H9 (cell line): ENCODE data around the gene HSP90AA1. TPM values are rescaled to one million over a fixed set of nuclear protein-coding genes. Genes with fewer than 3 reads are reported as not detected.
A peak's percentile ranks its signal among the peaks of the same experiment; 100 is the strongest.

Experiments used
- DNase-seq: peaks from one replicate; pipeline ENCODE4 v3.0.0-alpha.2; 2017
- H2AFZ ChIP-seq: one replicate; pipeline ENCODE4 v1.6.1; 2013; ENCODE audit warnings: mild to moderate bottlenecking, low read length, control low read depth, moderate library complexity
- H2AK5ac ChIP-seq: 2 replicates; pipeline ENCODE4 v1.6.1; 2013; ENCODE audit warnings: low read length, control low read depth, mixed read lengths; ENCODE audit not compliant: insufficient read length
- H2BK120ac ChIP-seq: one replicate; pipeline ENCODE4 v1.6.1; 2013; ENCODE audit warnings: low read depth, mild to moderate bottlenecking, low read length, control low read depth, inconsistent platforms; ENCODE audit not compliant: poor library complexity, severe bottlenecking
- H2BK12ac ChIP-seq: 2 replicates; pipeline ENCODE4 v1.6.1; 2013; ENCODE audit warnings: low read length, control low read depth, mixed read lengths, low read depth; ENCODE audit not compliant: insufficient read length
- H2BK15ac ChIP-seq: 2 replicates; pipeline ENCODE4 v1.6.1; 2013; ENCODE audit warnings: low read depth, low read length, control low read depth
- H2BK20ac ChIP-seq: one replicate; pipeline ENCODE4 v1.6.1; 2013; ENCODE audit warnings: low read depth, mild to moderate bottlenecking, low read length, control low read depth, inconsistent platforms; ENCODE audit not compliant: poor library complexity, severe bottlenecking
- H2BK5ac ChIP-seq: 2 replicates; pipeline ENCODE4 v1.6.1; 2013; ENCODE audit warnings: low read length, control low read depth, mixed read lengths; ENCODE audit not compliant: insufficient read length
- H3K14ac ChIP-seq: 2 replicates; pipeline ENCODE4 v1.6.1; 2013; ENCODE audit warnings: low read length, control low read depth; ENCODE audit not compliant: insufficient read depth
- H3K18ac ChIP-seq: 2 replicates; pipeline ENCODE4 v1.6.1; 2013; ENCODE audit warnings: low read depth, mild to moderate bottlenecking, mixed read lengths, low read length, control low read depth; ENCODE audit not compliant: insufficient read length
- H3K23ac ChIP-seq: 2 replicates; pipeline ENCODE4 v1.6.1; 2013; ENCODE audit warnings: low read length, control low read depth, mixed read lengths, low read depth; ENCODE audit not compliant: insufficient read length
- H3K23me2 ChIP-seq: 2 replicates; pipeline ENCODE4 v1.6.1; 2013; ENCODE audit warnings: low read depth, mild to moderate bottlenecking, mixed read lengths, low read length, control low read depth; ENCODE audit not compliant: insufficient read length, poor library complexity, severe bottlenecking
- H3K27ac ChIP-seq: 2 replicates; pipeline ENCODE4 v1.5.1; 2013; ENCODE audit warnings: low read length, control low read depth, mixed read lengths, low read depth; ENCODE audit not compliant: insufficient read length
- H3K27me3 ChIP-seq: 2 replicates; pipeline ENCODE4 v1.6.1; 2013; ENCODE audit warnings: low read length, control low read depth, inconsistent platforms; ENCODE audit not compliant: insufficient read depth
- H3K4ac ChIP-seq: 2 replicates; pipeline ENCODE4 v1.6.1; 2013; ENCODE audit warnings: low read depth, mild to moderate bottlenecking, control low read depth, inconsistent platforms, low read length, moderate library complexity
- H3K4me1 ChIP-seq: 2 replicates; pipeline ENCODE4 v1.6.1; 2013; ENCODE audit warnings: low read length, control low read depth, inconsistent platforms; ENCODE audit not compliant: insufficient read depth
- H3K4me2 ChIP-seq: 2 replicates; pipeline ENCODE4 v1.6.1; 2013; ENCODE audit warnings: low read length, control low read depth, mixed read lengths; ENCODE audit not compliant: insufficient read length, insufficient read depth
- H3K56ac ChIP-seq: 2 replicates; pipeline ENCODE4 v1.6.1; 2013; ENCODE audit warnings: low read depth, mild to moderate bottlenecking, mixed read lengths, low read length, control low read depth; ENCODE audit not compliant: insufficient read length
- H3K79me1 ChIP-seq: 2 replicates; pipeline ENCODE4 v1.6.1; 2013; ENCODE audit warnings: low read depth, mild to moderate bottlenecking, moderate library complexity, low read length, control low read depth, inconsistent platforms; ENCODE audit not compliant: insufficient read depth, poor library complexity, severe bottlenecking
- H3K79me2 ChIP-seq: 2 replicates; pipeline ENCODE4 v1.6.1; 2013; ENCODE audit warnings: low read length, control low read depth, inconsistent platforms; ENCODE audit not compliant: insufficient read depth
- H3K9ac ChIP-seq: 2 replicates; pipeline ENCODE4 v1.6.1; 2013; ENCODE audit warnings: low read length, control low read depth, mixed read lengths; ENCODE audit not compliant: insufficient read length; ENCODE audit errors: extremely low read depth
- H3K9me3 ChIP-seq: one replicate; pipeline ENCODE4 v1.6.1; 2013; ENCODE audit warnings: low read depth, low read length, inconsistent platforms; ENCODE audit not compliant: control insufficient read depth
- H3T11ph ChIP-seq: one replicate; pipeline ENCODE4 v1.6.1; 2013; ENCODE audit warnings: mild to moderate bottlenecking, low read length, control low read depth, inconsistent platforms
- H4K20me1 ChIP-seq: one replicate; pipeline ENCODE4 v1.6.1; 2013; ENCODE audit not compliant: control insufficient read depth, insufficient read length, insufficient read depth
- H4K5ac ChIP-seq: 2 replicates; pipeline ENCODE4 v1.6.1; 2013; ENCODE audit warnings: low read depth, mild to moderate bottlenecking, mixed read lengths, low read length, control low read depth; ENCODE audit not compliant: insufficient read length
- H4K8ac ChIP-seq: replicated peaks from 2 replicates; pipeline ENCODE4 v1.6.1; 2013; ENCODE audit warnings: low read length, control low read depth, mixed read lengths, low read depth; ENCODE audit not compliant: insufficient read length
- H4K91ac ChIP-seq: 2 replicates; pipeline ENCODE4 v1.6.1; 2013; ENCODE audit warnings: low read depth, mild to moderate bottlenecking, moderate library complexity, mixed read lengths, low read length, control low read depth; ENCODE audit not compliant: insufficient read length
- H3K27ac Mint-ChIP-seq, 3 experiments: 2 replicates in 2 of 3; 3 replicates in 1 of 3; pipeline ENCODE4 v1.8.0; 2020 to 2021; ENCODE audit warnings: mixed read lengths in 3 of 3, mild to moderate bottlenecking in 1 of 3, moderate library complexity in 1 of 3
- H3K27me3 Mint-ChIP-seq: 2 replicates; pipeline ENCODE4 v1.8.0; 2021; ENCODE audit warnings: low read depth, mild to moderate bottlenecking, moderate library complexity, mixed read lengths
- H3K36me3 Mint-ChIP-seq, 3 experiments: 2 replicates in 2 of 3; 3 replicates in 1 of 3; pipeline ENCODE4 v1.8.0; 2020 to 2021; ENCODE audit warnings: low read depth in 3 of 3, mixed read lengths in 3 of 3; ENCODE audit not compliant: insufficient read depth in 1 of 3
- H3K4me1 Mint-ChIP-seq, 2 experiments: 2 replicates each; pipeline ENCODE4 v1.8.0; 2020; ENCODE audit warnings: mixed read lengths in 2 of 2
- H3K4me3 Mint-ChIP-seq, 2 experiments: 2 replicates in 1 of 2; 3 replicates in 1 of 2; pipeline ENCODE4 v1.8.0; 2020 to 2021; ENCODE audit warnings: mild to moderate bottlenecking in 2 of 2, mixed read lengths in 2 of 2, moderate library complexity in 1 of 2
- H3K9me3 Mint-ChIP-seq, 2 experiments: 2 replicates in 1 of 2; 3 replicates in 1 of 2; pipeline ENCODE4 v1.8.0; 2020; ENCODE audit warnings: mild to moderate bottlenecking in 2 of 2, mixed read lengths in 2 of 2, moderate library complexity in 1 of 2
- CTCF ChIP-seq: fragments of 200-600 bp; sonication (generic); conservative IDR thresholded peaks from 3 replicates; pipeline ENCODE4 v1.8.0; 2021; ENCODE audit warnings: antibody characterized with exemption, mild to moderate bottlenecking
- WGBS: extraction: QIAGEN DNeasy Blood & Tissue Kit; methylation state at CpG from one replicate; pipeline ENCODE4 v1.1.7; 2013; ENCODE audit warnings: missing lambda C conversion rate, low lambda C conversion rate, mixed read lengths; ENCODE audit not compliant: insufficient read length; ENCODE audit errors: extremely low coverage; 5-methylcytosine and 5-hydroxymethylcytosine counted together
- total RNA-seq: library from RNA; stranded (reverse); gene quantifications from 2 replicates; pipeline ENCODE4 v1.2.1, GENCODE V29; 2021

Gene HSP90AA1
- total RNA-seq, 1 experiment from 2014 or later = 953 TPM

GRCh38 chr14:102089621-102090343 is 2.9 kb upstream of the HSP90AA1 start:
- no peak overlapping the region for H4K5ac ChIP-seq
- H2BK15ac ChIP-seq = no peak overlapping the region
- no peak overlapping the region for H2BK20ac ChIP-seq
- Mint-ChIP-seq H3K4me3 (no peak overlapping the region; a peak in 1 of 5 replicates), H3K9me3 (no peaks in the 10 kb centered on the region; a peak in 2 of 5 replicates), H3K27ac (peak overlapping the region; percentile 30 to 78 (median 40); a peak in 4 of 7 replicates), H3K27me3 (peaks cover 7% of the 10 kb centered on the region), H3K4me1 (peaks cover 23 to 33% of the 10 kb centered on the region in 2 experiments), H3K36me3 (peaks cover 14 to 20% (median 16%) of the 10 kb centered on the region in 3 experiments)
- no peak overlapping the region for H4K91ac ChIP-seq
- H3K4ac ChIP-seq = no peak overlapping the region
- DNase-seq = no peak
- H2BK12ac ChIP-seq = no peak overlapping the region
- TF ChIP-seq CTCF = no peak; the same call in 2 of the 3 replicates
- H3K18ac ChIP-seq = no peak overlapping the region
- H3K4me2 ChIP-seq = no peak overlapping the region
- H3K9me3 ChIP-seq = no peaks in the 10 kb centered on the region
- peaks cover 9% of the 10 kb centered on the region; the same call in 1 of the 2 replicates for H3K79me2 ChIP-seq
- no peak overlapping the region for H2AK5ac ChIP-seq
- no peak overlapping the region for H3K14ac ChIP-seq
- H3T11ph ChIP-seq = no peak overlapping the region
- no peaks in the 10 kb centered on the region for H3K27me3 ChIP-seq
- no peaks in the 10 kb centered on the region for H3K79me1 ChIP-seq
- H3K9ac ChIP-seq = no peak overlapping the region
- no peak overlapping the region for H2BK5ac ChIP-seq
- H3K56ac ChIP-seq = no peak overlapping the region
- H3K23ac ChIP-seq = no peak overlapping the region
- WGBS = no CpG with 5 or more reads among the region's 11 CpGs
- H4K20me1 ChIP-seq = no peaks in the 10 kb centered on the region
- H2BK120ac ChIP-seq = no peak overlapping the region
- no peak overlapping the region for H3K27ac ChIP-seq
- no peaks in the 10 kb centered on the region for H3K4me1 ChIP-seq
- H3K23me2 ChIP-seq = peaks cover 8% of the 10 kb centered on the region
- no peak overlapping the region for H4K8ac ChIP-seq
- H2AFZ ChIP-seq = no peak overlapping the region
